Measurements from ENCODE around the gene CSNK1D. TPM values are rescaled to one million over a fixed set of nuclear protein-coding genes. Genes with fewer than 3 reads are reported as not detected.

CSNK1D gene
- total and polyA plus RNA-seq, 2 donors (not counting 1 experiment from before 2014, with no cell fraction given) = 196 to 241 TPM

GRCh38 chr17:82215095-82215971 is 58.2 kb downstream of the CSNK1D start:
- H3K9me3 ChIP-seq (ENCODE audit: control extremely low read depth in 1 of 3, control insufficient read depth in 2 of 3, insufficient read depth in 1 of 3, low read length in 2 of 3) = no peaks in the 10 kb centered on the region
- CTCF ChIA-PET = interaction anchor here (0.7 to 3.4 kb wide), 4 partner anchors 9 to 86 kb away, joined by 3 to 16 read pairs (median 7); partner anchors contain the start of gene SLC16A3
- no peak for TF ChIP-seq CTCF (IDR thresholded peaks at IDR 0.05)
- no peak for TF ChIP-seq EZH2 (IDR thresholded peaks at IDR 0.05; ENCODE audit: borderline replicate concordance, insufficient read depth, low read depth, low read length, poor library complexity, severe bottlenecking)
- intact Hi-C loops (cut with micrococcal nuclease) = loop anchor here (10.0 kb wide), 1 partner anchor 121 kb away; the partner anchor contains the start of gene FASN
- POLR2A ChIA-PET = interaction anchor here (0.6 to 6.3 kb wide), 7 partner anchors 8 to 87 kb away, joined by 3 to 46 read pairs (median 3); partner anchors contain the start of gene SLC16A3
- no peaks in the 10 kb centered on the region for H3K36me3 ChIP-seq (replicated peaks in 1 of 2; ENCODE audit: control extremely low read depth in 1 of 2, control insufficient read depth in 1 of 2, extremely low read depth in 1 of 2, insufficient read depth in 2 of 2, low read length in 1 of 2)
- DNase-seq = peak; percentile 46
- Mint-ChIP-seq H3K27ac (peak overlapping the region; percentile 95), H3K27me3 (no peaks in the 10 kb centered on the region), H3K4me3 (peak overlapping the region; percentile 72), H3K4me1 (peaks cover 29% of the 10 kb centered on the region), H3K9me3 (ENCODE audit: insufficient read depth) (no peaks in the 10 kb centered on the region)
- 83% methylated on average over 14 of the region's 25 CpGs for WGBS (ENCODE audit: insufficient coverage)
- H2AFZ ChIP-seq (ENCODE audit: insufficient read depth, low read depth, low read length, poor library complexity, severe bottlenecking) = no peak overlapping the region
- H3K4me2 ChIP-seq (replicated peaks; ENCODE audit: low read depth, low read length, poor library complexity, severe bottlenecking) = peak overlapping the region; percentile 77
- no peaks in the 10 kb centered on the region for H4K20me1 ChIP-seq (ENCODE audit: control insufficient read depth, insufficient read depth, low read length, poor library complexity, severe bottlenecking)
- peak overlapping the region in 1 of 2 donors; percentile 81 for H3K27ac ChIP-seq (ENCODE audit: low read length in 2 of 2)
- H3K4me3 ChIP-seq (ENCODE audit: control extremely low read depth in 1 of 5, extremely low read depth in 1 of 5, insufficient read depth in 1 of 5, low read depth in 2 of 5, low read length in 4 of 5) = no peak overlapping the region
- peaks cover 31 to 39% of the 10 kb centered on the region in 2 donors for H3K4me1 ChIP-seq (ENCODE audit: control insufficient read depth in 2 of 2, insufficient read depth in 2 of 2, low read length in 2 of 2)
- peaks cover 3% of the 10 kb centered on the region for H3K79me2 ChIP-seq (ENCODE audit: control insufficient read depth, insufficient read depth, low read length)
- H3K9ac ChIP-seq (ENCODE audit: low read length) = no peak overlapping the region
- ATAC-seq (ENCODE audit: low read depth) = no peak
- H3K27me3 ChIP-seq (replicated peaks in 1 of 4; ENCODE audit: control extremely low read depth in 1 of 4, control insufficient read depth in 3 of 4, insufficient read depth in 4 of 4, low read length in 3 of 4) = no peaks in the 10 kb centered on the region

Data from B cell (primary cell).